ENCODE data around the gene SH3RF2. TPM values are rescaled to one million over a fixed set of nuclear protein-coding genes. Genes with fewer than 3 reads are reported as not detected.

Gene SH3RF2
- total and polyA plus RNA-seq, 2 donors (not counting 1 experiment from before 2014, with no cell fraction given), result 0.03 TPM; not detected in 1

GRCh38 chr5:146040527-146040926 is 104.1 kb downstream of the SH3RF2 start:
- no peak overlapping the region for H2AFZ ChIP-seq (ENCODE audit: insufficient read depth, low read depth, low read length, poor library complexity, severe bottlenecking)
- no peaks in the 10 kb centered on the region for H3K36me3 ChIP-seq (replicated peaks in 1 of 2; ENCODE audit: control extremely low read depth in 1 of 2, control insufficient read depth in 1 of 2, extremely low read depth in 1 of 2, insufficient read depth in 2 of 2, low read length in 1 of 2)
- H3K4me3 ChIP-seq (ENCODE audit: control extremely low read depth in 1 of 5, extremely low read depth in 1 of 5, insufficient read depth in 1 of 5, low read depth in 2 of 5, low read length in 4 of 5), result no peak overlapping the region
- H3K9ac ChIP-seq (ENCODE audit: low read length), result no peak overlapping the region
- no peak overlapping the region for H3K4me3 Mint-ChIP-seq
- no peak for DNase-seq
- H3K4me2 ChIP-seq (replicated peaks; ENCODE audit: low read depth, low read length, poor library complexity, severe bottlenecking), result no peak overlapping the region
- CTCF ChIA-PET, result no interaction called here
- no peak for ATAC-seq (ENCODE audit: low read depth)
- H3K4me1 Mint-ChIP-seq, result no peaks in the 10 kb centered on the region
- POLR2A ChIA-PET, result no interaction called here
- no peaks in the 10 kb centered on the region for H4K20me1 ChIP-seq (ENCODE audit: control insufficient read depth, insufficient read depth, low read length, poor library complexity, severe bottlenecking)
- WGBS (ENCODE audit: insufficient coverage), result 88% methylated on average over 3 of the region's 3 CpGs
- no peaks in the 10 kb centered on the region for H3K27me3 Mint-ChIP-seq
- H3K9me3 Mint-ChIP-seq (ENCODE audit: insufficient read depth), result no peaks in the 10 kb centered on the region
- no peaks in the 10 kb centered on the region for H3K4me1 ChIP-seq (ENCODE audit: control insufficient read depth in 2 of 2, insufficient read depth in 2 of 2, low read length in 2 of 2)
- no peak overlapping the region for H3K27ac Mint-ChIP-seq
- H3K9me3 ChIP-seq (ENCODE audit: control extremely low read depth in 1 of 3, control insufficient read depth in 2 of 3, insufficient read depth in 1 of 3, low read length in 2 of 3), result no peaks in the 10 kb centered on the region
- no peaks in the 10 kb centered on the region for H3K27me3 ChIP-seq (replicated peaks in 1 of 4; ENCODE audit: control extremely low read depth in 1 of 4, control insufficient read depth in 3 of 4, insufficient read depth in 4 of 4, low read length in 3 of 4)
- intact Hi-C loops (cut with micrococcal nuclease), result no loop called here
- TF ChIP-seq EZH2 (IDR thresholded peaks at IDR 0.05; ENCODE audit: borderline replicate concordance, insufficient read depth, low read depth, low read length, poor library complexity, severe bottlenecking) (no peak), CTCF (IDR thresholded peaks at IDR 0.05) (no peak)
- no peaks in the 10 kb centered on the region for H3K79me2 ChIP-seq (ENCODE audit: control insufficient read depth, insufficient read depth, low read length)
- H3K27ac ChIP-seq (ENCODE audit: low read length in 2 of 2), result no peak overlapping the region

- Histone ChIP-seq H3K27ac (ENCODE audit: low read length in 2 of 2) (no peak overlapping the region), H3K4me1 (ENCODE audit: control insufficient read depth in 2 of 2, insufficient read depth in 2 of 2, low read length in 2 of 2) (no peaks in the 10 kb centered on the region), H3K79me2 (ENCODE audit: control insufficient read depth, insufficient read depth, low read length) (no peaks in the 10 kb centered on the region), H3K36me3 (replicated peaks in 1 of 2; ENCODE audit: control extremely low read depth in 1 of 2, control insufficient read depth in 1 of 2, extremely low read depth in 1 of 2, insufficient read depth in 2 of 2, low read length in 1 of 2) (no peaks in the 10 kb centered on the region), H3K9ac (ENCODE audit: low read length) (no peak overlapping the region), H3K4me3 (ENCODE audit: control extremely low read depth in 1 of 5, extremely low read depth in 1 of 5, insufficient read depth in 1 of 5, low read depth in 2 of 5, low read length in 4 of 5) (no peak overlapping the region), H4K20me1 (ENCODE audit: control insufficient read depth, insufficient read depth, low read length, poor library complexity, severe bottlenecking) (no peaks in the 10 kb centered on the region), H3K9me3 (ENCODE audit: control extremely low read depth in 1 of 3, control insufficient read depth in 2 of 3, insufficient read depth in 1 of 3, low read length in 2 of 3) (no peaks in the 10 kb centered on the region), H3K4me2 (replicated peaks; ENCODE audit: low read depth, low read length, poor library complexity, severe bottlenecking) (no peak overlapping the region), H2AFZ (ENCODE audit: insufficient read depth, low read depth, low read length, poor library complexity, severe bottlenecking) (no peak overlapping the region), H3K27me3 (replicated peaks in 1 of 4; ENCODE audit: control extremely low read depth in 1 of 4, control insufficient read depth in 3 of 4, insufficient read depth in 4 of 4, low read length in 3 of 4) (no peaks in the 10 kb centered on the region)
- Mint-ChIP-seq H3K27me3 (no peaks in the 10 kb centered on the region), H3K4me1 (no peaks in the 10 kb centered on the region), H3K9me3 (ENCODE audit: insufficient read depth) (no peaks in the 10 kb centered on the region), H3K27ac (no peak overlapping the region), H3K4me3 (no peak overlapping the region)
- CTCF ChIA-PET, result no interaction called here
- intact Hi-C loops (cut with micrococcal nuclease), result no loop called here
- WGBS (ENCODE audit: insufficient coverage), result 85% methylated on average over 7 of the region's 10 CpGs
- TF ChIP-seq EZH2 (IDR thresholded peaks at IDR 0.05; ENCODE audit: borderline replicate concordance, insufficient read depth, low read depth, low read length, poor library complexity, severe bottlenecking), result no peak
- TF ChIP-seq CTCF (IDR thresholded peaks at IDR 0.05), result peak; percentile 26
- ATAC-seq (ENCODE audit: low read depth), result no peak
- POLR2A ChIA-PET, result no interaction called here
- DNase-seq, result no peak
These were observed 104.9 kb downstream of the SH3RF2 start for GRCh38 chr5:146041180-146041789.

Measured in B cell (primary cell).